Fibroblast of villous mesenchyme (primary cell): ENCODE measurements around the gene AK5. TPM values are rescaled to one million over a fixed set of nuclear protein-coding genes. Genes with fewer than 3 reads are reported as not detected.
"Not testable (repeated sequence)": the region's sequence is repeated elsewhere in the genome, so short reads cannot be mapped to it uniquely, and the experiment has no call there.

Source experiments
- DNase-seq: peaks from one replicate; pipeline ENCODE4 v3.0.0-alpha.2; 2010; ENCODE audit warnings: low read depth
- H3K4me3 ChIP-seq: 2 replicates; pipeline ENCODE4 v1.5.1; 2011; ENCODE audit warnings: low read depth, mild to moderate bottlenecking, low read length
- total RNA-seq: library from RNA; depleted of rRNA; stranded (reverse); fragments of >200 nt; gene quantifications from 2 replicates; pipeline ENCODE4 v1.2.3, GENCODE V29; 2012
- TF ChIP-seq, protein P1 (sequence below): IDR thresholded peaks from 2 replicates; pipeline ENCODE4 v1.5.1; 2012; ENCODE audit warnings: low read depth, mild to moderate bottlenecking, low read length; ENCODE audit not compliant: insufficient read depth

Gene AK5
- total RNA-seq, 1 donor: 123 TPM

DNA sequence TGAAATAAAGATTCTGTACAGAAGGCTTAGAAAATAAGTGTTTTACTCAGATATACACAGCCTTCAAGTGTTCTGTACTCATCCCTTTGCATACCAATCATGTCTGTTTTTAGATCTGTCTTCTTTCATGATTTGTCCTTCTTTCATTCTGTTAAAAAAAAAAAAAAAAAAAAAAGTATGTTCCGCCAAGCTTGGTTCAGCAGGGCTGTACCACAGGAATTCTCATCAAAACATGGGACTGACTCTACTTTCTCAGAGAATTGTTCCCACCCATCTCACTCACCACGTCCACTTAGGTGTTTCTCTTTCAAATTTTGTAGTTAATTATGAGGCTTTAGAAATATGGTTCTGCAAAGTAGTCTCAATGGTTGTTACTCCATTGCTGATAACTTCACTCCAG, 119.0 kb downstream of the AK5 start:
- H3K4me3 ChIP-seq: no peak overlapping the region
- TF ChIP-seq, protein P1, sequence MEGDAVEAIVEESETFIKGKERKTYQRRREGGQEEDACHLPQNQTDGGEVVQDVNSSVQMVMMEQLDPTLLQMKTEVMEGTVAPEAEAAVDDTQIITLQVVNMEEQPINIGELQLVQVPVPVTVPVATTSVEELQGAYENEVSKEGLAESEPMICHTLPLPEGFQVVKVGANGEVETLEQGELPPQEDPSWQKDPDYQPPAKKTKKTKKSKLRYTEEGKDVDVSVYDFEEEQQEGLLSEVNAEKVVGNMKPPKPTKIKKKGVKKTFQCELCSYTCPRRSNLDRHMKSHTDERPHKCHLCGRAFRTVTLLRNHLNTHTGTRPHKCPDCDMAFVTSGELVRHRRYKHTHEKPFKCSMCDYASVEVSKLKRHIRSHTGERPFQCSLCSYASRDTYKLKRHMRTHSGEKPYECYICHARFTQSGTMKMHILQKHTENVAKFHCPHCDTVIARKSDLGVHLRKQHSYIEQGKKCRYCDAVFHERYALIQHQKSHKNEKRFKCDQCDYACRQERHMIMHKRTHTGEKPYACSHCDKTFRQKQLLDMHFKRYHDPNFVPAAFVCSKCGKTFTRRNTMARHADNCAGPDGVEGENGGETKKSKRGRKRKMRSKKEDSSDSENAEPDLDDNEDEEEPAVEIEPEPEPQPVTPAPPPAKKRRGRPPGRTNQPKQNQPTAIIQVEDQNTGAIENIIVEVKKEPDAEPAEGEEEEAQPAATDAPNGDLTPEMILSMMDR: no peak
- DNase-seq: no peak

DNA sequence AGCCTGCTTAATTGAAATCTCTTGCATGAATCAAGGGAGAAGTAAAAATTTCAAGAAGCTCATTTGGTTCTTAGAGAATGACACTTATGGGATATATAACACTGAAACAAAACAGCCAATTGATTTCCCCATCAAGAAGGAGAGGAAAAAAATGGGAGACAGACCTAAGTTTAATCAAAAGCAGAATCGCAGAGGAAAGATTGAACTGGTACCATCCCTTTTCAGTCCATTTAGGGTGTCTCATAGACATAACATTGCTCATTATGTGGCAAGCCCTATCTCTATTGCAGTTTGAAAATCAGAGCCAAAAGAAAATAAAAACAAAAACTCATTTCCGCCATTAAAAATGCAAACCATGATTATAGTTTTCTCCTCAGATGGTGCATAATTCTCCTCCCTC, 119.6 kb downstream of the AK5 start:
- no peak for DNase-seq
- H3K4me3 ChIP-seq: no peak overlapping the region
- TF ChIP-seq, protein P1: no peak

DNA sequence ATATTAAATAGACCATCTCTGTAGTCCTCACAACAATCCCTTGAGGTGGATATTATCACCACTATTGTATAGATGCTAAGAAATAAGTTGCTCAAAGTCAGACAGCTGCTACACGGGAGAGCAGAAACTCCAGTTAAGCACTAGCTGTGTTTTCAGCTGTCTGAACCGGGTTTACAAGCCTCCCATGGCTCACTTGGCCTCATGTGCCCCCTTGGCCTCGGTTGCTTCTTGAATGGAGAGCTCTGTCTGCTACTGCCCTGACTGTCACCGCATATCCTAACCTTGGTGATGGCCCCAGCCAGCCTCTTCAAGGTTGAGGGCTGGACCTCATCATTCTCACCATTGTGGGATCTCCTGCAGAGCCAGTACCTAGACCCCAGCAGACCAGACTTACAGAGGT, 123.4 kb downstream of the AK5 start:
- H3K4me3 ChIP-seq: no peak overlapping the region
- TF ChIP-seq, protein P1: no peak
- DNase-seq: no peak

DNA sequence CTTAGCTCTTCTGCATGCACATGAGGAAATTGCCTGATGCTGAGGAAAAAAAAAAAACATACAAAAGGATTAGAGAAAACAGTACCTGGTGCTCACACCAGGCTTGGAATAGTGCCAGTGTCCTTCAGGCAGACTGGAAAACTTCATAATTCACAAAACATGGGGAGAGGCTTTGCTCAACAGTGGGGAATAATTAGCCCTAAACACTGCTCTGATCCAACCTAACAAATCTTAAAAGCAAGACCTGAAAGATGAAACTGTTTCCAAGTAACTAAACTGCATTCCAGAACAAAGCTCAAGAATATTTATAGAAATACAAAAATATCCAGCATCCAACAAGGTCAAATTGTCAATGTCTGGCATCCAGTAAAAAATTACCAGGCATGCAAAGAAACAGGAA, 124.8 kb downstream of the AK5 start:
- H3K4me3 ChIP-seq: no peak overlapping the region
- TF ChIP-seq, protein P1: no peak
- DNase-seq: peak; percentile 34

DNA sequence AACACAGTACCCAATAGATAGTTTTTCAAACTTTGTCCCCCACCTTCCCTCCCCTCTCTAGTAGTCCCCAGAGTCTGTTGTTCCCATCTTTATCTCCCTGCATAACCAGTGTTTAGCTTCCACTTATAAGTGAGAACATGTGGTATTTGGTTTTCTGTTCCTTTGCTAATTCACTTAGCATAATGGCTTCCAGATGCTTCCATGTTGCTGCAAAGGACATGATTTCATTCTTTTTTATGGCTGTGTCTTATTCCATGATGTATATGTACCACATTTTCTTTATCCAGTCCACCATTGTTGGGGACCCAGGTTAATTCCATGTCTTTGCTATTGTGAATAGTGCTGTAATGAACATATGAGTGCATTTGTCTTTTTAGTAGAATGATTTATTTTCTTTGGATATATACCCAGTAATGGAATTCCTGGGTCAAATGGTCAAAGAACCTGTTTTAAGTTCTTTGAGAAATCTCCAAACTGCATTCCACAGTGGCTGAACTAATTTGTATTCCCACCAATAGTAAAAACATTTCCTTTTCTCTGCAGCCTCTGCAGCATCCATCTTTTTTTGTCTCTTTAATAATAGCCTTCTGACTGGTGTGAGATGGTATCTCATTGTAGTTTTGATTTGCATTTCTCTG, 126.0 kb downstream of the AK5 start:
- DNase-seq: peak; percentile 69
- H3K4me3 ChIP-seq: no peak overlapping the region
- TF ChIP-seq, protein P1: no peak

DNA sequence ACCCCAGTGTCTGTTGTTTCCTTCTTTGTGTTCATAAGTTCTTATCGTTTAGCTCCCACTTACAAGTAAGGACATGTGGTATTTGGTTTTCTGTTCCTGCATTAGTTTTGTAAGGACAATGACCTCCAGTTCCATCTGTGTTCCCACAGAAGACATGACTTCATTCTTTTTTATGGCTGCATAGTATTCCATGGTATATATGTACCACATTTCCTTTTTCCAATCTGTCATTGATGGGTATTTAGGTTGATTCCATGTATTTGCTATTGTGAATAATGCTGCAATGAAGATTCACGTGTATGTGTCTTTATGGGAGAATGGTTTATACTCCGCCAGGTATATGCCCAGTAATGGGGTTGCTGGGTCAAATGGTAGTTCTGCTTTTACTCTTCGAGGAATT, 127.1 kb downstream of the AK5 start:
- DNase-seq, H3K4me3 ChIP-seq: not testable (repeated sequence)

DNA sequence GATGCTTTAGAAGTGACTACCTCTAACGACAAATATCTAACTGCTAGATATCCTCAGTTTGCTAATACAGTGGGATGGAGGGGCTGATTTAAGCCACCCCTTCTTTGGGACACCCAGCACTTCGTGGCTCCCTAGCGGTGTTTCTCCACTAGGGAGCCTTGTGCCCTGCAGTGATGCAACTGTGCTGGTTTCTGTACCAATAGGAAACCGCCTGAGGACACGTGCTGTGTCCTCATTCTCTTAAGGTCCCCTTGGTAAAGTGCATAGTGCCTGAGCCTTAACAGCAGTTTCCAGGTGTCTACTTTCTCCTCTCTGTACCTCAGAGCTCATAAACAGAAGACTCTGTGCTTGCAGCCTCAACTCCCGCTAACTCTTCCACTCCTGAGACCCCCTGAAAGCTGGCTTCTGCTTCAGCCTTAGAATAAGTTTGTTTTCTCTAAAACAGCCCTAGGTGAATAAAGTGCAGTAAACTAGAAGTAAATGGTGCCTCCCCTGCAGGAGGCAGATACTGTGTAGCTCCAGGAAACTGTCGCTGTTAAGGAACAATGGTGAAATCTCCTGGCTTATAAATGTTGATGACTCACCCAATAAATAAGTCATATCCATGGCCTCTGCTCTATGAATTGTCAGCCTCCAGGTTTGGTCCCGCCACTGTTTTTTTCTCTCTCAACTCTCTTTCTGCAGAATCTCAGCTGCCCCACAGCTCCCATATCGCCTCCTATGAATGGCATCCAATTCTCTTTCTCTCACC, 130.4 kb downstream of the AK5 start:
- H3K4me3 ChIP-seq: no peak overlapping the region
- DNase-seq: peak; percentile 69
- TF ChIP-seq, protein P1: no peak
